GM12878 (cell line): ENCODE results near the gene TSC22D3.

Source experiments
- CTCF ChIP-seq, 3 experiments: IDR thresholded peaks in 2 of 3; conservative IDR thresholded peaks in 1 of 3; 2 replicates each; pipeline ENCODE4 v1.5.1; 2011; ENCODE audit warnings: low read depth in 3 of 3, low read length in 3 of 3, mild to moderate bottlenecking in 3 of 3, control low read depth in 2 of 3, moderate library complexity in 2 of 3, inconsistent platforms in 1 of 3, mixed read lengths in 1 of 3; ENCODE audit not compliant: control insufficient read depth in 2 of 3, insufficient read depth in 1 of 3; ENCODE audit errors: extremely low read depth in 1 of 3
- NFXL1 ChIP-seq: fragments of 450-650 bp; IDR thresholded peaks from 2 replicates; pipeline ENCODE4 v1.6.1; 2017; ENCODE audit warnings: antibody characterized with exemption, mild to moderate bottlenecking, borderline replicate concordance
- NFYA ChIP-seq: IDR thresholded peaks from 2 replicates; pipeline ENCODE4 v1.6.1; 2011; ENCODE audit warnings: low read depth, mild to moderate bottlenecking, low read length, improper control_type of control experiment, borderline replicate concordance
- SMC3 ChIP-seq: IDR thresholded peaks from 2 replicates; pipeline ENCODE4 v1.6.1; 2011; ENCODE audit warnings: low read length, improper control_type of control experiment, borderline replicate concordance
- TARDBP ChIP-seq: IDR thresholded peaks from 2 replicates; pipeline ENCODE4 v1.6.1; 2016; ENCODE audit warnings: borderline replicate concordance
- ZNF274 ChIP-seq: IDR thresholded peaks from one replicate; pipeline ENCODE4 v1.8.0; 2011; ENCODE audit not compliant: insufficient read length, insufficient read depth

GRCh38 chrX:107729558-107730297 lies 45.9 kb downstream of the TSC22D3 start:
- TF ChIP-seq NFXL1: no peak
- peak in 2 of 3 experiments; percentile 1 to 24; a peak in 2 of 6 replicates for TF ChIP-seq CTCF (IDR thresholded peaks at IDR 0.05 in 2 of 3, conservative IDR thresholded peaks at IDR 0.05 in 1 of 3; ENCODE audit: control insufficient read depth in 2 of 3, extremely low read depth in 1 of 3, insufficient read depth in 1 of 3, low read depth in 3 of 3, low read length in 3 of 3)
- TF ChIP-seq ZNF274: no peak
- no peak for TF ChIP-seq SMC3
- no peak for TF ChIP-seq TARDBP
- TF ChIP-seq NFYA: no peak
